ENCODE measurements around the gene SRD5A2. TPM values are rescaled to one million over a fixed set of nuclear protein-coding genes. Genes with fewer than 3 reads are reported as not detected.
A peak's percentile ranks its signal among the peaks of the same experiment; 100 is the strongest.

SRD5A2 gene
- 0.22 TPM for polyA plus RNA-seq
- long read RNA-seq, donor 1 = 0 reads
- long read RNA-seq, donor 2 = 0 reads
- long read RNA-seq, donor 3 = 0 reads
- long read RNA-seq, donor 4 = 0 reads
- long read RNA-seq, donor 5 = 0 reads
- long read RNA-seq, donor 6 = 0 reads
- long read RNA-seq, donor 7 = 0 reads
- long read RNA-seq, donor 8 = 0 reads
- long read RNA-seq, donor 9 = 0 reads
- long read RNA-seq, donor 10 = 0 reads
- long read RNA-seq, donor 11 = 0 reads

- WGBS (ENCODE audit: insufficient coverage, low lambda C conversion rate) = no CpG with 5 or more reads among the region's 76 CpGs
- H3K27ac ChIP-seq (ENCODE audit: low read length) = no peak within 1 kb of the TSS
- peak in 1 of 2 donors; percentile 47 for DNase-seq
- no peaks in the 10 kb centered on the region for H3K36me3 ChIP-seq (ENCODE audit: control insufficient read depth, insufficient read depth, low read length)
- H3K27me3 ChIP-seq (ENCODE audit: control insufficient read depth, insufficient read depth, low read length) = peaks cover 41% of the 10 kb centered on the region
- H3K9me3 ChIP-seq (ENCODE audit: control insufficient read depth, low read depth, low read length) = peaks cover 4% of the 10 kb centered on the region
- H3K4me3 ChIP-seq (ENCODE audit: low read length) = no peak within 1 kb of the TSS
- no peaks in the 10 kb centered on the region for H3K4me1 ChIP-seq (ENCODE audit: control insufficient read depth, insufficient read depth, low read length)
These were observed at the start of gene SRD5A2 for GRCh38 chr2:31580321-31581117. Gene SRD5A2, minus strand, starts transcription at chr2:31580938. Its CDS starts 38 bp downstream, at chr2:31580900.

- Histone ChIP-seq H3K27ac (ENCODE audit: low read length) (no peak overlapping the region), H3K4me1 (ENCODE audit: control insufficient read depth, insufficient read depth, low read length) (no peaks in the 10 kb centered on the region), H3K27me3 (ENCODE audit: control insufficient read depth, insufficient read depth, low read length) (no peaks in the 10 kb centered on the region), H3K4me3 (ENCODE audit: low read length) (no peak overlapping the region), H3K9me3 (ENCODE audit: control insufficient read depth, low read depth, low read length) (no peaks in the 10 kb centered on the region), H3K36me3 (ENCODE audit: control insufficient read depth, insufficient read depth, low read length) (no peaks in the 10 kb centered on the region)
- no peak for DNase-seq
- no CpG with 5 or more reads among the region's 3 CpGs for WGBS (ENCODE audit: insufficient coverage, low lambda C conversion rate)
These were observed 25.8 kb upstream of the SRD5A2 start for GRCh38 chr2:31606509-31606908.

- no peak overlapping the region for H3K27ac ChIP-seq (ENCODE audit: low read length)
- H3K4me3 ChIP-seq (ENCODE audit: low read length) = no peak overlapping the region
- H3K4me1 ChIP-seq (ENCODE audit: control insufficient read depth, insufficient read depth, low read length) = no peaks in the 10 kb centered on the region
- no peaks in the 10 kb centered on the region for H3K36me3 ChIP-seq (ENCODE audit: control insufficient read depth, insufficient read depth, low read length)
- peaks cover 9% of the 10 kb centered on the region for H3K9me3 ChIP-seq (ENCODE audit: control insufficient read depth, low read depth, low read length)
- DNase-seq = no peak
- no peaks in the 10 kb centered on the region for H3K27me3 ChIP-seq (ENCODE audit: control insufficient read depth, insufficient read depth, low read length)
These were observed 18.0 kb upstream of the SRD5A2 start for GRCh38 chr2:31598694-31599093.

GRCh38 chr2:31586230-31586629 lies 5.5 kb upstream of the SRD5A2 start:
- Histone ChIP-seq H3K36me3 (ENCODE audit: control insufficient read depth, insufficient read depth, low read length) (no peaks in the 10 kb centered on the region), H3K4me1 (ENCODE audit: control insufficient read depth, insufficient read depth, low read length) (no peaks in the 10 kb centered on the region), H3K27me3 (ENCODE audit: control insufficient read depth, insufficient read depth, low read length) (peaks cover 12% of the 10 kb centered on the region), H3K4me3 (ENCODE audit: low read length) (no peak overlapping the region), H3K9me3 (ENCODE audit: control insufficient read depth, low read depth, low read length) (peaks cover 3% of the 10 kb centered on the region), H3K27ac (ENCODE audit: low read length) (no peak overlapping the region)
- no peak for DNase-seq

- Histone ChIP-seq H3K4me3 (ENCODE audit: low read length) (no peak overlapping the region), H3K36me3 (ENCODE audit: control insufficient read depth, insufficient read depth, low read length) (no peaks in the 10 kb centered on the region), H3K27ac (ENCODE audit: low read length) (no peak overlapping the region), H3K9me3 (ENCODE audit: control insufficient read depth, low read depth, low read length) (peaks cover 4% of the 10 kb centered on the region), H3K27me3 (ENCODE audit: control insufficient read depth, insufficient read depth, low read length) (peaks cover 41% of the 10 kb centered on the region), H3K4me1 (ENCODE audit: control insufficient read depth, insufficient read depth, low read length) (no peaks in the 10 kb centered on the region)
- no CpG with 5 or more reads among the region's 35 CpGs for WGBS (ENCODE audit: insufficient coverage, low lambda C conversion rate)
- no peak for DNase-seq
These were observed 522 bp upstream of the SRD5A2 start for GRCh38 chr2:31581124-31581795.

- Histone ChIP-seq H3K4me3 (ENCODE audit: low read length) (no peak overlapping the region), H3K27me3 (ENCODE audit: control insufficient read depth, insufficient read depth, low read length) (peaks cover 41% of the 10 kb centered on the region), H3K4me1 (ENCODE audit: control insufficient read depth, insufficient read depth, low read length) (no peaks in the 10 kb centered on the region), H3K27ac (ENCODE audit: low read length) (no peak overlapping the region), H3K9me3 (ENCODE audit: control insufficient read depth, low read depth, low read length) (peaks cover 4% of the 10 kb centered on the region), H3K36me3 (ENCODE audit: control insufficient read depth, insufficient read depth, low read length) (no peaks in the 10 kb centered on the region)
- no peak for DNase-seq
- no CpG with 5 or more reads among the region's 13 CpGs for WGBS (ENCODE audit: insufficient coverage, low lambda C conversion rate)
These were observed 780 bp downstream of the SRD5A2 start for GRCh38 chr2:31579996-31580320.

- 60% methylated on average over 1 of the region's 3 CpGs for WGBS (ENCODE audit: insufficient coverage, low lambda C conversion rate)
These were observed 2.4 kb downstream of the SRD5A2 start for GRCh38 chr2:31578316-31578715.

GRCh38 chr2:31577143-31577542 lies 3.6 kb downstream of the SRD5A2 start:
- no peaks in the 10 kb centered on the region for H3K36me3 ChIP-seq (ENCODE audit: control insufficient read depth, insufficient read depth, low read length)
- peaks cover 4% of the 10 kb centered on the region for H3K9me3 ChIP-seq (ENCODE audit: control insufficient read depth, low read depth, low read length)
- WGBS (ENCODE audit: insufficient coverage, low lambda C conversion rate) = no CpG with 5 or more reads among the region's 1 CpG
- no peak overlapping the region for H3K27ac ChIP-seq (ENCODE audit: low read length)
- H3K4me3 ChIP-seq (ENCODE audit: low read length) = no peak overlapping the region
- H3K4me1 ChIP-seq (ENCODE audit: control insufficient read depth, insufficient read depth, low read length) = no peaks in the 10 kb centered on the region
- DNase-seq = no peak
- H3K27me3 ChIP-seq (ENCODE audit: control insufficient read depth, insufficient read depth, low read length) = peaks cover 37% of the 10 kb centered on the region

More at GRCh38 chr2:31578316-31578715, 2.4 kb downstream of the SRD5A2 start:
- no peak overlapping the region for H3K4me3 ChIP-seq (ENCODE audit: low read length)
- H3K36me3 ChIP-seq (ENCODE audit: control insufficient read depth, insufficient read depth, low read length) = no peaks in the 10 kb centered on the region
- H3K4me1 ChIP-seq (ENCODE audit: control insufficient read depth, insufficient read depth, low read length) = no peaks in the 10 kb centered on the region
- no peak overlapping the region for H3K27ac ChIP-seq (ENCODE audit: low read length)
- no peak for DNase-seq
- peaks cover 41% of the 10 kb centered on the region for H3K27me3 ChIP-seq (ENCODE audit: control insufficient read depth, insufficient read depth, low read length)
- H3K9me3 ChIP-seq (ENCODE audit: control insufficient read depth, low read depth, low read length) = peaks cover 4% of the 10 kb centered on the region

GRCh38 chr2:31568585-31569201 lies 12.0 kb downstream of the SRD5A2 start:
- Histone ChIP-seq H3K4me1 (ENCODE audit: control insufficient read depth, insufficient read depth, low read length) (no peaks in the 10 kb centered on the region), H3K27ac (ENCODE audit: low read length) (no peak overlapping the region), H3K4me3 (ENCODE audit: low read length) (no peak overlapping the region), H3K36me3 (ENCODE audit: control insufficient read depth, insufficient read depth, low read length) (no peaks in the 10 kb centered on the region), H3K9me3 (ENCODE audit: control insufficient read depth, low read depth, low read length) (peaks cover 3% of the 10 kb centered on the region), H3K27me3 (ENCODE audit: control insufficient read depth, insufficient read depth, low read length) (no peaks in the 10 kb centered on the region)
- WGBS (ENCODE audit: insufficient coverage, low lambda C conversion rate) = no CpG with 5 or more reads among the region's 10 CpGs
- no peak for DNase-seq

- peaks cover 3% of the 10 kb centered on the region for H3K9me3 ChIP-seq (ENCODE audit: control insufficient read depth, low read depth, low read length)
- no peaks in the 10 kb centered on the region for H3K27me3 ChIP-seq (ENCODE audit: control insufficient read depth, insufficient read depth, low read length)
- H3K4me3 ChIP-seq (ENCODE audit: low read length) = no peak overlapping the region
- no CpG with 5 or more reads among the region's 3 CpGs for WGBS (ENCODE audit: insufficient coverage, low lambda C conversion rate)
- no peak overlapping the region for H3K27ac ChIP-seq (ENCODE audit: low read length)
- H3K4me1 ChIP-seq (ENCODE audit: control insufficient read depth, insufficient read depth, low read length) = no peaks in the 10 kb centered on the region
- DNase-seq = no peak
- no peaks in the 10 kb centered on the region for H3K36me3 ChIP-seq (ENCODE audit: control insufficient read depth, insufficient read depth, low read length)
These were observed 13.1 kb downstream of the SRD5A2 start for GRCh38 chr2:31567679-31568078.

All from large intestine (tissue), 12 donors.